Measurements from ENCODE around the gene PCOLCE2.

Gene PCOLCE2

GRCh38 chr3:142819179-142819578 is 69.7 kb downstream of the PCOLCE2 start:
- intact Hi-C loops (cut with DNase I): no loop called here
- DNase-seq: no peak

- intact Hi-C loops (cut with DNase I): no loop called here
- no peak for DNase-seq
Measured at GRCh38 chr3:142818651-142819050, 70.2 kb downstream of the PCOLCE2 start.

DNA sequence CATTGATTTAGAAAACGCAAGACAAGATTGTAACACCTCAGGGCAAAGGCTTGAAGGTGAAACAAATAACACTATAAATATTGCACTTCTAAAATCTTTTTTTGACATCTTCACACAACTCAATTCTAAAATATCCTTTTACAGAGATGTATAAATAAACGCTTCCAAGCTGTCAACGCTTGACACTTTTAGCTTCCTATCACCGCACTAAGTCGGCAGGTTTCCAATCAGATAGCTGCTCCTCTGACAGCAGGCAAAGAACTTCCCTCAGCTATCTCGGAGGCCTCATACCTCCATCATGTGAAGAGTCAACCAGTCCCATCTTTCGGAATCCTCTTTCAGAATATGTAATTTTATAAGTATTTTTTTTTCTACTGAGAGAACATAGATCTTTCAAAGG is 71.0 kb downstream of the PCOLCE2 start:
- intact Hi-C loops (cut with DNase I): no loop called here
- no peak for DNase-seq

DNA sequence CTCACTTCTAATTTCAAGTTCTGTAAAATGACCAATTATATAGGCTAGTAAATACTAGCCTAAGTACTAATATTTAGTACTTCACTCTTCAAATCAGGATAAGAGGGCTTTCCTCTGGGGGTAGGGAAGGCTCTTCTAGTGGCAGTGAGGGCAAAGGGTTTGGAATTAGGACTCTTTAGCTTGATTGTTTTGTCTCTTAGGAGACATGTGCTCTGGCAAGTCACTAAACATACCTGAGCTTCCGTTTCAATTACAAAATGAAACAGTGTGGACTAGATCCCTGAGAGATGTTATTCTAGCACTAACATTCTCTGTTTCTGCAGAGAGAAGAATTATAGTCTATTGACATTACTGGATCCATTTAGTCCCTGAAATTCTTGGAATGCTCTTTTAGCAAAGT is 71.5 kb downstream of the PCOLCE2 start:
- DNase-seq: no peak
- intact Hi-C loops (cut with DNase I): no loop called here

DNA sequence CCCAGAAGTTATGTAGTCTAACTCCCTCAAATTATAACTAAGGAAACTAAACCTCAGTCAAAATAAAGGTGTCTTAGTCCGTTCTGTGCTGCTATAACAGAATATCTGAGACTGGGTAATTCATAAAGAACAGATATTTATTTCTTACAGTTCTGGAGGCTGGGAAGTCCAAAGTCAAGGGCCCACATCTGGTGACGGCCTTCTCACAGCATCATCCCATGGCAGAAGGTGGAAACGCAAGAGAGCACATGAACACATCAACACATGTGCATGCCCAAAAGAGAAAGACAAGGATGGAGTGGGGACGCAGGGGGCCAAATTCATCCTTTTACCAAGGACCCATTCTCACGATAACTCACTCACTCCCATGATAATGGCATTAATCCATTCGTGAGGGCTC is 73.1 kb downstream of the PCOLCE2 start:
- no peak for DNase-seq
- intact Hi-C loops (cut with DNase I): no loop called here

DNA sequence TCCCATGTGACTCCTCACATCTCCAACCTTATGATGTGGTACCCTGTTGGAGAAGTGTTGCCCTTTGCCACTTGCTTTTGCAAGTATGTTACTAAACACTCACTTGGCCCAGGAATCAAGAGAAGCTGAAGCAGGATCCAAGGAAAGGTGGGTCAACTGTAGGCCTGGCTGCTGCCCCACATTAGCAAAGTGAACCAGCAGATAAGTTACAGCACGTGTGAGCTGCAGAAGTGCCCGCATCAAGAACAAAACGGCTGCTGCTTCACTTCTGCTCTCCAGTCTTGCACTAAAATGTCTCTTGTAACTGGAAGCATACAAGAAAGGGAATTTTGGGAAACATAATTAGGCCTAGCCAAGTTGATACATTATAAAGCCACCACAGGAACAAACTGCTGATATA is 79.6 kb downstream of the PCOLCE2 start:
- intact Hi-C loops (cut with DNase I): no loop called here
- DNase-seq: no peak

GRCh38 chr3:142808103-142808917 is 80.6 kb downstream of the PCOLCE2 start:
- intact Hi-C loops (cut with DNase I): no loop called here
- no peak for DNase-seq

DNA sequence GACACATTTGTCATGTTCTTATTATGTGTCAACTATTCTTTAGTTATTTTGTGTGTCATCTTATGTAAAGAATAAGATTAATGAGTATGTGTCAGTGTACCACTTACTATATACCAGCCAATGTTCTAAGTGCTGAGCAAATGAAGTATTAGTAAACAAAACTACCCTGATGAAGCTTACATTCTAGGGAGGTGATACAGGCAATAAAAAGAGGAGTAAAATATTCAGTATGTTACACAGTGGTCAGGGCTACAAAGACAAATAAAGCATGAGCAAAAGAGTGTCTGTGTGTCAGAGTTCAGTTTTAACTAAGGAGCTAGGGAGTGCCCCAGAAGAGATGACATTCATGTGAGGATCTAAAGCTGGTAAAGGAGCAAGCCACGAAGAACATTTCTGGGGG is 86.0 kb downstream of the PCOLCE2 start:
- no peak for DNase-seq
- intact Hi-C loops (cut with DNase I): no loop called here

GRCh38 chr3:142801746-142802145 is 87.1 kb downstream of the PCOLCE2 start:
- intact Hi-C loops (cut with DNase I): no loop called here
- no peak for DNase-seq

GRCh38 chr3:142796823-142797222 is 92.1 kb downstream of the PCOLCE2 start:
- DNase-seq: no peak
- intact Hi-C loops (cut with DNase I): no loop called here

DNA sequence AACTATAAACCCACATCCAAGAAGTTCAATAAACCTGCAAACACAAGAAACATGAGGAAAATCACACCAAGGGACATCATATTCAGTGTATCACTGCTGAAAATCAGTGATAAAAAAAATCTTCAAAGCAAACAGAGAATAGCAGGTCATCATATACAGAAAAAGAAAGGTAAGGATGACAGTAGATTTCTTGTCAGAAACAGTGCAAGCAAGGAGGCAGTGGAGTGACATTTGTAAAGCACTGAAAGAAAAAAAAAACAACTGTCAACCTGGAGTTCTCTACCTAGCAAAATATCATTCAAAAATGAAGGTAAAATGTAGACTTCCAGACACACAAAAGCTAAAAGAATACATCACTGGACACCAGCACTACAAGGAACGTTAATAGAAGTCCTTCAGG is 93.6 kb downstream of the PCOLCE2 start:
- DNase-seq: no peak
- intact Hi-C loops (cut with DNase I): no loop called here

GRCh38 chr3:142794508-142794907 is 94.4 kb downstream of the PCOLCE2 start:
- intact Hi-C loops (cut with DNase I): no loop called here
- DNase-seq: no peak

DNA sequence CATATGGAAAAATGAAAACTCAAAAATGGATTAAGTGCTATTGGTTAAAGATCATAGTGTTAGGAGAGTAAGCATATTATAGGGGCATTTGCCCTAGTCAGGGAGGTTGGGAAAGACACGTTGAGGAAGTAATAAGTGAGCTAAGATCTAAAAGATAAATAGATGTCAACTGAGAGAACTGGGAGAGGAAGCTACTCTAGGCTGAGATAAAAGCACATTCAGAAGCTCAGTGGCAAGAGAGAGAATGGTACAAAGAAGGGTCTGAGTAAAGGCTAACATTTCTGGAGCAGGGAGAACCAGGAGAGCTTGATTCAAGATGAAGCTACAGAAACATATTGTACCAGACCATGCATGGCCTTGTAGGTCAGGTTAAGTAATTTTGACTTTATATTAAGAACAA is 101.2 kb downstream of the PCOLCE2 start:
- intact Hi-C loops (cut with DNase I): no loop called here
- DNase-seq: no peak

GRCh38 chr3:142785996-142786395 is 102.9 kb downstream of the PCOLCE2 start:
- intact Hi-C loops (cut with DNase I): no loop called here
- no peak for DNase-seq

DNA sequence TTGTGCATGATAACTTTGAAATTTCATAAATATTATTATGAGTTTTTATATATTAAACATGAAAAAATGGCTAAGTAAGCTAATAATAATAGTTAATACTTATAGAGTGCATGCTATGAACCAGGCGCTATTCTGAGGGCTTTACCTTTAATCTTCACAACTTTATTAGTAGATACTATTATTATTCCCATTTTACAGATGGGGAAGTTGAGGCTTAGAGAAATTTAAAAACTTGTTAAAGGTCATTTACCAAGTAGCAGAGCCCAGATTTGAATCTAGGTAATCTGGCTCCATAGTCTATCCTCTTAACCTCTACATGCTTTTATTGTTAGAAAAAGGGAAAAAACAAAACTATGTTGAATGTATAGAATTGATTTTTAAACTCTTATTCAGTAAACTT is 104.7 kb downstream of the PCOLCE2 start:
- intact Hi-C loops (cut with DNase I): no loop called here
- DNase-seq: no peak

DNA sequence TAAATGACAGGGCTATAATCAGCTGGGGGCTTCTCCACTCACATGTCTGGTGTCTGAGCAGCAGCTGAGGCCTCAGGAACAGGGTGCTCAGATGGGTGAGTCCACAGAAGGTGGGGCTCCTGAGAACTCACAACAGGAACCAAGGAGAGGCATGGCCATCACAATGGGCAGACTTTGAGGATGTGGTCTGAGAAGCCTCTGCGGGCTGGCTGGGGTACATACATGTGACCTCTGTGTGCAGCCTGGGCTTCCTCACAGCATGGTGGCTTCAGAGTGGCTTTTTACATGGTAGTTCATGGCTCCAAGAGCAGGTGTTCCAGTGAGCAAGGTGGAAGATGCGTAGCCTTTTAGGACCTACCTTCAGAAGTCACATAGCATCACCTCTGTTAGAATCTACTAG is 106.3 kb downstream of the PCOLCE2 start:
- intact Hi-C loops (cut with DNase I): no loop called here
- DNase-seq: peak in 1 of 10 donors; percentile 19

DNA sequence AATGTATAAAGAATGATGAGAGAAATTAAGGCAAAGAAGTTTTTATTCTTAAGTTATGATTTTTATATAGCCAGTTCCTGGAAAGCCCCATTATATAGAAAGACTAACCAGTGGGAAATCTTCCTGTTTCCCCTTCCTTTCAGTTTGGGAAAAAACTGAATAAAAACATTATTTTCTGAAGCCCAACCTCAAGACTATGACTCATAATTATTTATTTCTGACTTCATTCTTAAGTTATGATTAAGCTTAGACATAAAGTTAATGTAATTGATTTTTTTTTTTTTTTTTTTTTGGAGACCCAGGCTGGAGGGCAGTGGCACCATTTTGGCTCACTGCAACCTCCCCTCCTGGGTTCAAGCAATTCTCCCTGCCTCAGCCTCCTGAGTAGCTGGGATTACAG is 109.3 kb downstream of the PCOLCE2 start:
- intact Hi-C loops (cut with DNase I): no loop called here
- DNase-seq: no peak

DNA sequence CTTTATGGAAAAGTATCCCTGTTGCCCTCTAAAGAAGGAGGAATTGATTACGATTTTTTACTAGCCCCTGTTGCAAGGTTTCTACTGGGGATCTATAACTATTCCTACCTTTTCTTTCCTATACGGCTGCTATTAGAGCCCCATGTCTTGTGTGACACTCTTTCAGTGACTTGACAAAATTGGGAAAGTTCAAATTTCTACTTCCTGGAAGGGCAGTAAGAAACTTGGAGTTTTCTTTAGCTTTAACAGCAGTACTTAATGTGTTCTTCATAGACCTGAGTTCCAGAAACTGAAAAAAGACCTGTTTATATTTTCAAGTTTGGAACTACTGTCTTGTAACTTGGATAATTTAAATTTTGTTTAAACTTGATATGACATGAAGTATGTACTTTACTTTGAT is 110.3 kb downstream of the PCOLCE2 start:
- intact Hi-C loops (cut with DNase I): no loop called here
- no peak for DNase-seq

- intact Hi-C loops (cut with DNase I): no loop called here
- no peak for DNase-seq
Measured at GRCh38 chr3:142777927-142778326, 111.0 kb downstream of the PCOLCE2 start.

GRCh38 chr3:142768338-142768737 is 120.5 kb downstream of the PCOLCE2 start:
- no peak for DNase-seq
- intact Hi-C loops (cut with DNase I): no loop called here
